ENCODE results near the gene MAP2K3. TPM values are rescaled to one million over a fixed set of nuclear protein-coding genes. Genes with fewer than 3 reads are reported as not detected.
A peak's percentile ranks its signal among the peaks of the same experiment; 100 is the strongest.

MAP2K3 gene
- total and polyA plus RNA-seq, 12 donors = 28.9 to 103 (median 60.4) TPM

DNA sequence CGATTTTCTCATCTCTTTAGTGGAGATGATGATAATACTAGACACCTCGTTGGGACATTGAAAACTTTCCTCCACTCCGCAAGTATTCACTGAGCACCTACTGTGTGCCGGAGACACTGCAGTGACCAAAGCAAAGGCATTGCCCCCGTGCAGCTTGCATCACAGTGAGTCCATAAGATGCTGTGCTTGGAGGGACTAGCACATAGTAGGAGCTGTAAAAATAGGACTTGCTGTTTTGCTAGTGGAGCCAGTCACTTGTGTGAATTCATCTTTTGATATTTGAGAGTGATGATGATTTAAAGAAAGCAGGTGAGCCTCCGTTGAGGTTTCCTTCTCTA, 5.3 kb upstream of the MAP2K3 start:
- 82 to 84% methylated on average over 6 of the region's 6 CpGs for WGBS, 2 donors
- no peak overlapping the region for H3K4me3 ChIP-seq
- peaks cover 8 to 67% (median 27%) of the 10 kb centered on the region in 9 donors for H3K4me1 ChIP-seq
- no peaks in the 10 kb centered on the region for H3K36me3 ChIP-seq
- DNase-seq = no peak
- no peak for ATAC-seq
- no peaks in the 10 kb centered on the region for H3K27me3 ChIP-seq
- peak overlapping the region in 1 of 10 donors; percentile 57 for H3K27ac ChIP-seq
- TF ChIP-seq, protein P1, sequence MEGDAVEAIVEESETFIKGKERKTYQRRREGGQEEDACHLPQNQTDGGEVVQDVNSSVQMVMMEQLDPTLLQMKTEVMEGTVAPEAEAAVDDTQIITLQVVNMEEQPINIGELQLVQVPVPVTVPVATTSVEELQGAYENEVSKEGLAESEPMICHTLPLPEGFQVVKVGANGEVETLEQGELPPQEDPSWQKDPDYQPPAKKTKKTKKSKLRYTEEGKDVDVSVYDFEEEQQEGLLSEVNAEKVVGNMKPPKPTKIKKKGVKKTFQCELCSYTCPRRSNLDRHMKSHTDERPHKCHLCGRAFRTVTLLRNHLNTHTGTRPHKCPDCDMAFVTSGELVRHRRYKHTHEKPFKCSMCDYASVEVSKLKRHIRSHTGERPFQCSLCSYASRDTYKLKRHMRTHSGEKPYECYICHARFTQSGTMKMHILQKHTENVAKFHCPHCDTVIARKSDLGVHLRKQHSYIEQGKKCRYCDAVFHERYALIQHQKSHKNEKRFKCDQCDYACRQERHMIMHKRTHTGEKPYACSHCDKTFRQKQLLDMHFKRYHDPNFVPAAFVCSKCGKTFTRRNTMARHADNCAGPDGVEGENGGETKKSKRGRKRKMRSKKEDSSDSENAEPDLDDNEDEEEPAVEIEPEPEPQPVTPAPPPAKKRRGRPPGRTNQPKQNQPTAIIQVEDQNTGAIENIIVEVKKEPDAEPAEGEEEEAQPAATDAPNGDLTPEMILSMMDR (IDR thresholded peaks at IDR 0.05) = no peak
- H3K9me3 ChIP-seq = no peaks in the 10 kb centered on the region
- intact Hi-C loops (cut with DNase I) = loop anchor here in 7 of 10 donors (2.0 to 10.0 kb wide), 7 partner anchors 33 to 236 kb away; partner anchors contain the start of gene DHRS7B (in 5 of the 7)

DNA sequence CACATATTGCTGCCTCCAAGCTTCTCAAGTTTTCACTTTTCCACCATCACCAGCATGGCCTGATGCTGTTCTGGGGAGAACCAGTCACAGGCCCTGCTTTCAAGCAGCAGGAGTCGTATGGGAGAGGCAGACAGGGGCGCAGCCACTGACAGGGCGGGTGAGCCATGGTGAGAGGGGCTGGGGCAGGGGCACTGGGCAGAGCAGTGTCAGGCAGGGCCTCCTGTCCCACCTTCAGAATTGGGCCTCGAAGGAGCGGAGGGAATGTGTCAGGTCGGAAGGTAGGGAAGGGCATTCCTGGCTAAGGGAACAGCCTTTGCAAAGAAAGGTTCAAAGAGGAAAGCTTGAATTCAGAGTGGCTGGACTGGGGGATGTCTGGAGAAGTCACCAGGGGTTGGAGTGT, 4.9 kb upstream of the MAP2K3 start:
- DNase-seq = no peak
- H3K27ac ChIP-seq = peak overlapping the region in 1 of 10 donors; percentile 57
- peaks cover 8 to 67% (median 27%) of the 10 kb centered on the region in 9 donors for H3K4me1 ChIP-seq
- intact Hi-C loops (cut with DNase I) = loop anchor here in 7 of 10 donors (2.0 to 10.0 kb wide), 7 partner anchors 33 to 235 kb away; partner anchors contain the start of gene DHRS7B (in 5 of the 7)
- H3K27me3 ChIP-seq = no peaks in the 10 kb centered on the region
- TF ChIP-seq, protein P1 (IDR thresholded peaks at IDR 0.05) = no peak
- no peaks in the 10 kb centered on the region for H3K9me3 ChIP-seq
- 80 to 85% methylated on average over 6 of the region's 6 CpGs for WGBS, 2 donors
- no peak for ATAC-seq
- H3K4me3 ChIP-seq = no peak overlapping the region
- H3K36me3 ChIP-seq = no peaks in the 10 kb centered on the region

DNA sequence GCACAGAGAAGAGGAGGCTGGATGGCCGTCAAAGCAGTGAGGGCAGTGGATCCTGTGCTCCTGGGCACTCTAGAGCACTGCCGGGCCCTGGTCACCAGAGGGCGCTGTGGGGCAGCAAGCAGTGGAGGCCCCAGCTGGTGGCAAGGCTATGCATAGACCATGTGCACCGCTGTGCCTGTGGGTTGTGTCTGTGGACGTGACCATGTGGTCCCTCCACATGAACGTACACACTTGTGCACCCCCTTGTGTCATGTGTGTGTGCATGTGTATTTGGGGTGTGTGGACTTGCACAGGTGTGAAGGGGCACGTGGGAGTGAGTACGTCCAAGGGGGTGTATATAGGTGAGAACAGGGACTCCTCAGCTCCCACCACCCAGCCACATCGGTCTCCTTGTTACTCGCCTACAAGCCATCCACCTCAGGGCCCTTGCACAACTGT, 4.4 kb upstream of the MAP2K3 start:
- Histone ChIP-seq H3K36me3 (no peaks in the 10 kb centered on the region), H3K27ac (peak overlapping the region in 1 of 10 donors; percentile 57), H3K4me3 (no peak overlapping the region), H3K9me3 (no peaks in the 10 kb centered on the region), H3K4me1 (peaks cover 6 to 64% (median 23%) of the 10 kb centered on the region in 9 donors), H3K27me3 (no peaks in the 10 kb centered on the region)
- intact Hi-C loops (cut with DNase I) = loop anchor here in 9 of 10 donors (1.0 to 10.0 kb wide), 9 partner anchors 65 to 235 kb away; partner anchors contain the start of genes DHRS7B (in 4 of the 9), TMEM11 (in 2 of the 9) and USP22 (in 2 of the 9)
- WGBS, 2 donors = 26% methylated on average over 10 of the region's 10 CpGs
- ATAC-seq (peak; percentile 27 to 66 (median 54)), DNase-seq (peak; percentile 86 to 90)
- TF ChIP-seq, protein P1 (IDR thresholded peaks at IDR 0.05) = peak; percentile 96 to 99 (median 98)

DNA sequence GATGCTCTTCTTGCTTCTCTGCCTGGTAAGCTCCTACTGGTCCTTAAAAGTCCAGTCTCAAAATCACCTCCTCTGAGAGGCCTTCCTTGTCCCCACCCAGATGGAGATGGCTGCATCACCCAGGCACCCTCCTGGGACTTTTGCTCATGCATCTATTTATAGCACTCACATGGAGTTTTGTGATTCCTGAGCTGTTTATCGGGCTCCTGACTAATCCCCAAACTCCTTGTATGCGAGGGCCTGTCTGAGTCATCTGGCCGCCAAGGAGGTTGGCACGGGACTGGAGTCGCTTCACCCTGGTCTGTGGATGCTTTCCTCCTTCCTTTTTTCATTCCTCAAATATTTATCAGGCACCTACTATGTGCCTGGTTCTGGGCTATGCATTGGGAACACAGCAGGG, 2.3 kb upstream of the MAP2K3 start:
- H3K27me3 ChIP-seq = no peaks in the 10 kb centered on the region
- H3K9me3 ChIP-seq = no peaks in the 10 kb centered on the region
- peaks cover 13 to 63% (median 28%) of the 10 kb centered on the region in 9 donors for H3K4me1 ChIP-seq
- no peak overlapping the region for H3K4me3 ChIP-seq
- peak overlapping the region in 8 of 10 donors; percentile 5 to 98 (median 54) for H3K27ac ChIP-seq
- intact Hi-C loops (cut with DNase I) = loop anchor here in 9 of 10 donors (2.0 to 10.0 kb wide), 8 partner anchors 67 to 237 kb away; partner anchors contain the start of genes DHRS7B (in 4 of the 9), TMEM11 (in 2 of the 9) and USP22 (in 2 of the 9)
- H3K36me3 ChIP-seq = no peaks in the 10 kb centered on the region
- no peak for DNase-seq
- TF ChIP-seq, protein P1 (IDR thresholded peaks at IDR 0.05) = no peak
- peak in 2 of 8 donors; percentile 7 to 11 for ATAC-seq
- 50 to 54% methylated on average over 5 of the region's 5 CpGs for WGBS, 2 donors

Data from heart right ventricle (tissue), 16 donors.